ENCODE data around the gene ESPL1.
A peak's percentile ranks its signal among the peaks of the same experiment; 100 is the strongest.

ESPL1 gene

GRCh38 chr12:53265783-53266182 lies 2.3 kb upstream of the ESPL1 start:
- H3K4me3 ChIP-seq (ENCODE audit: low read depth, low read length) = no peak overlapping the region
- no peaks in the 10 kb centered on the region for H3K27me3 ChIP-seq
- H3K4me1 ChIP-seq = no peaks in the 10 kb centered on the region
- H3K36me3 ChIP-seq = peaks cover 15% of the 10 kb centered on the region
- no peak for TF ChIP-seq CTCF (IDR thresholded peaks at IDR 0.05; ENCODE audit: low read depth, low read length)
- DNase-seq = no peak
- H3K9me3 ChIP-seq = no peaks in the 10 kb centered on the region

DNA sequence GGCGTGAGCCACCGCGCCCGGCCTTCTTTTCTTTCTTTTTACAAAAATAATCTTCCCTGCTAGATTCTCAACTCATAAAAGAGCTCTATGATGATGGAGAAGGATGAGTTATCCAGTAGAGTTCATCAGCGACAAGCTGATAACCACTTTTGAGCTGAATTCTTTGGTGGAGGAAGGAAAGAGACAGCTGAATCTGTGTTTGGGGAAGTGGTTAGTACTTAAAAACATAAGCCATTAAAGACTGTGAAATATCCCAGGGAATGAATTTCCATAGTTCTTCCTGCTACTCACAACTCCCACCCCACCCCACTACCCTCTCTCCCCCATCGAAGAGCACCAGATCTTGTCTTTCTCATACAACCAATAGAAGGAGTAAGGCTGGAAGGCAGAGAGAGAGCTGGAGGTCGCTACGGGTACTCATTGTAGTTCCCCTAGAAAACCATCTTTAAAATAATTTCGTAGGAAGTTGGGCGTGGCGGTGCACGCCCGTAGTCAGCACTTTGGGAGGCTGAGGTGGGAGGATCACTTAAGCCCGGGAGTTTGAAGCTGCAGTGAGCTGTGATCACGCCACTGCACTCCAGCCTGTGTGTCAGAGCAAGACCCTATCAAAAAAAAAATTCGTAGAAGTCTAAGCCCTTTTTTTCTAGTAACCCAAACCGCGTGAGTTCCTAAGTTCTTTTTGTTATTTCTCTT lies 647 bp upstream of the ESPL1 start:
- Histone ChIP-seq H3K36me3 (peaks cover 21% of the 10 kb centered on the region), H3K9me3 (no peaks in the 10 kb centered on the region), H3K4me3 (ENCODE audit: low read depth, low read length) (peak overlapping the region; percentile 97), H3K4me1 (no peaks in the 10 kb centered on the region), H3K27me3 (no peaks in the 10 kb centered on the region)
- no peak for TF ChIP-seq CTCF (IDR thresholded peaks at IDR 0.05; ENCODE audit: low read depth, low read length)
- no peak for DNase-seq

DNA sequence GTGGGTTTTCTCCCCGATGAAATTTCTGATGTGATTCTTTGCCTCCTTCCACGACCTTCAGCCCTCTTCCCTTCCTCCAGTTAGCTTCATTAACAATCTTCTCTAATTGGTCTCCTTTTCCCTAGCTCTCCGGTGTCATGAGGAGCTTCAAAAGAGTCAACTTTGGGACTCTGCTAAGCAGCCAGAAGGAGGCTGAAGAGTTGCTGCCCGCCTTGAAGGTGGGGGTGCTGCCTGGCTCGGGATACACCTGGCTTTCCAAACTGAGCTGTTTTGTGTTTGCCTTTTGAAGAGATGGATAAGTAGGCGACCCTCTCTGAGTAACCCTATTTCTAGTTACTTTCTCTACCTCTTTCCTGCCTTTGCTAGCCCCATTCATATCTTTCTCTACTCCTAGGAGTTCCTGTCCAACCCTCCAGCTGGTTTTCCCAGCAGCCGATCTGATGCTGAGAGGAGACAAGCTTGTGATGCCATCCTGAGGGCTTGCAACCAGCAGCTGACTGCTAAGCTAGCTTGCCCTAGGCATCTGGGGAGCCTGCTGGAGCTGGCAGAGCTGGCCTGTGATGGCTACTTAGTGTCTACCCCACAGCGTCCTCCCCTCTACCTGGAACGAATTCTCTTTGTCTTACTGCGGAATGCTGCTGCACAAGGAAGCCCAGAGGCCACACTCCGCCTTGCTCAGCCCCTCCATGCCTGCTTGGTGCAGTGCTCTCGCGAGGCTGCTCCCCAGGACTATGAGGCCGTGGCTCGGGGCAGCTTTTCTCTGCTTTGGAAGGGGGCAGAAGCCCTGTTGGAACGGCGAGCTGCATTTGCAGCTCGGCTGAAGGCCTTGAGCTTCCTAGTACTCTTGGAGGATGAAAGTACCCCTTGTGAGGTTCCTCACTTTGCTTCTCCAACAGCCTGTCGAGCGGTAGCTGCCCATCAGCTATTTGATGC lies 797 bp downstream of the ESPL1 start:
- H3K9me3 ChIP-seq = no peaks in the 10 kb centered on the region
- peaks cover 28% of the 10 kb centered on the region for H3K36me3 ChIP-seq
- no peak for DNase-seq
- no peaks in the 10 kb centered on the region for H3K4me1 ChIP-seq
- H3K4me3 ChIP-seq (ENCODE audit: low read depth, low read length) = peak overlapping the region; percentile 97
- no peak for TF ChIP-seq CTCF (IDR thresholded peaks at IDR 0.05; ENCODE audit: low read depth, low read length)
- no peaks in the 10 kb centered on the region for H3K27me3 ChIP-seq

DNA sequence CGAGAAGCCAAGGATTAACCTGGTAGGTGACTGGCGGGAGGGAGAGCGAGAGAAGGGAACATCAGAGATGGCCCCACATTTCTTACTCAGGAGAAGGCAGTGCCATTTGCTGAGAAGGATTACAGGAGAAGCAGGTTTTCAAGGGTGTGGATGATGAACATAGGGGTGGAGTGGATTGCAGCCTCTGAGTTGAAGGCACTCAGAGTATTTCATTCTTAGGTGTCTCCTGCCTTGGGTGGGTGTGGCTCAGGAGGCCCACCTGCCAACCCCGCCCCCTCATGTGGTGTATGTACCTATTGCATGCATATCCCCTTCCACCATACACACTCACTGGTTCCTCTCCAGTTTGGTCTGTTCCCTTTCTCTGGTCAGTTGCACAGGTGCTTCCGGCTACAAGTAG lies 6.3 kb downstream of the ESPL1 start:
- Histone ChIP-seq H3K36me3 (peaks cover 78% of the 10 kb centered on the region), H3K9me3 (no peaks in the 10 kb centered on the region), H3K4me3 (ENCODE audit: low read depth, low read length) (no peak overlapping the region), H3K4me1 (no peaks in the 10 kb centered on the region), H3K27me3 (no peaks in the 10 kb centered on the region)
- no peak for DNase-seq
- TF ChIP-seq CTCF (IDR thresholded peaks at IDR 0.05; ENCODE audit: low read depth, low read length) = no peak

DNA sequence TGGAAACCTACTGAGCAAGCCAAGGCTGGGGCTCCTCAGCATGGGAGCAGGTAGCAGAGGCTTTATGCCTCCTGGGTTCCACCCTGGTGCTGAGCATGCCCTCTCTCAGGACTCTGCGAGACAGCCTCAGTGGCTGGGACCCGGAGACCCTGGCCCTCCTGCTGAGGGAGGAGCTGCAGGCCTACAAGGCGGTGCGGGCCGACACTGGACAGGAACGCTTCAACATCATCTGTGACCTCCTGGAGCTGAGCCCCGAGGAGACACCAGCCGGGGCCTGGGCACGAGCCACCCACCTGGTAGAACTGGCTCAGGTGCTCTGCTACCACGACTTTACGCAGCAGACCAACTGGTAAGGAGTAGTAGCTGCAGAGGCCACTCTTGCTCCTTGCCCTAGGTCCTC lies 8.4 kb downstream of the ESPL1 start:
- TF ChIP-seq CTCF (IDR thresholded peaks at IDR 0.05; ENCODE audit: low read depth, low read length) = no peak
- no peak for DNase-seq
- no peaks in the 10 kb centered on the region for H3K27me3 ChIP-seq
- peaks cover 79% of the 10 kb centered on the region for H3K36me3 ChIP-seq
- H3K4me3 ChIP-seq (ENCODE audit: low read depth, low read length) = no peak overlapping the region
- no peaks in the 10 kb centered on the region for H3K9me3 ChIP-seq
- H3K4me1 ChIP-seq = no peaks in the 10 kb centered on the region

DNA sequence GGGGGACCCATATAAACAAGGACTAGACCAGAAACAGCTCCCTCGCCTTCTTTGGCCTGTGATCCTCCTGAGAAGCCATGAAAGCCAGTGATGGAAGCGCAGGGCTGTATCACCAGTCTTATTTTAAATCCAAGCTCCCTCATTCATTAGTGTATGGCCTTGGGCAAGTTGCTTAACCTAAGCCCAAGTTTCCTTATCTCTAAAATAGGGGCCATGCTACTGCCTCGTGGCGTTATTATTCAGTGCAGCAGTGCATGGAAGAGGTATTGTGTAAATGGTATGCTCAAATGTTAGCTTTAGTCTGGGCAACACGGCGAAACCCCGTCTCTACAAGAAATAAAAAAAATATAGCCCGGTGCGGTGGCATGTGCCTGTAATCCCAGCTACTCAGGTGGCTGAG lies 9.9 kb downstream of the ESPL1 start:
- no peak for TF ChIP-seq CTCF (IDR thresholded peaks at IDR 0.05; ENCODE audit: low read depth, low read length)
- no peak overlapping the region for H3K4me3 ChIP-seq (ENCODE audit: low read depth, low read length)
- H3K36me3 ChIP-seq = peaks cover 89% of the 10 kb centered on the region
- H3K9me3 ChIP-seq = no peaks in the 10 kb centered on the region
- H3K27me3 ChIP-seq = no peaks in the 10 kb centered on the region
- no peak for DNase-seq
- H3K4me1 ChIP-seq = no peaks in the 10 kb centered on the region
